ENCODE results near the gene CDH4.

GRCh38 chr20:61585764-61586163 is 333.7 kb downstream of the CDH4 start:
- TF ChIP-seq CTCF (optimal IDR thresholded peaks at IDR 0.05 in 1 of 3, IDR thresholded peaks at IDR 0.05 in 1 of 3, conservative IDR thresholded peaks at IDR 0.05 in 1 of 3; ENCODE audit: extremely low read depth in 1 of 3, insufficient read depth in 2 of 3, low read length in 3 of 3): no peak
- TF ChIP-seq EZH2 (IDR thresholded peaks at IDR 0.05; ENCODE audit: low read length): no peak

Measured in keratinocyte (primary cell).